Measurements from ENCODE around the gene TOM1L2. TPM values are rescaled to one million over a fixed set of nuclear protein-coding genes. Genes with fewer than 3 reads are reported as not detected.
"Not testable (repeated sequence)": the region's sequence is repeated elsewhere in the genome, so short reads cannot be mapped to it uniquely, and the experiment has no call there.

The TOM1L2 gene
- total and polyA plus RNA-seq, 2 experiments from 2014 or later = 21.5 to 29.6 TPM

- TF ChIP-seq EZH2 (IDR thresholded peaks at IDR 0.05; ENCODE audit: borderline replicate concordance) (no peak), EZH2phosphoT487 (IDR thresholded peaks at IDR 0.05; ENCODE audit: low read depth, severe bottlenecking, unreplicated experiment) (no peak), CTCF (IDR thresholded peaks at IDR 0.05; ENCODE audit: poor library complexity) (no peak)
- Histone ChIP-seq H3K79me2 (no peaks in the 10 kb centered on the region), H3K4me2 (no peak overlapping the region), H3K27ac (no peak overlapping the region), H3K9me2 (replicated peaks; ENCODE audit: insufficient read depth) (no peaks in the 10 kb centered on the region), H4K20me1 (ENCODE audit: insufficient read depth, poor library complexity, severe bottlenecking) (no peaks in the 10 kb centered on the region), H3K36me3 (replicated peaks; ENCODE audit: insufficient read depth, low read depth) (no peaks in the 10 kb centered on the region), H2AFZ (no peak overlapping the region), H3K4me3 (no peak overlapping the region), H3K4me1 (ENCODE audit: insufficient read depth) (no peaks in the 10 kb centered on the region), H3K27me3 (no peaks in the 10 kb centered on the region), H3K9me3 (ENCODE audit: low read depth) (no peaks in the 10 kb centered on the region)
- DNase-seq (ENCODE audit: low spot score) = no peak
- WGBS (ENCODE audit: low lambda C conversion rate, missing lambda C conversion rate) = 78% methylated on average over 7 of the region's 8 CpGs
Observed at GRCh38 chr17:18000030-18000408, 27.8 kb upstream of the TOM1L2 start.

DNA sequence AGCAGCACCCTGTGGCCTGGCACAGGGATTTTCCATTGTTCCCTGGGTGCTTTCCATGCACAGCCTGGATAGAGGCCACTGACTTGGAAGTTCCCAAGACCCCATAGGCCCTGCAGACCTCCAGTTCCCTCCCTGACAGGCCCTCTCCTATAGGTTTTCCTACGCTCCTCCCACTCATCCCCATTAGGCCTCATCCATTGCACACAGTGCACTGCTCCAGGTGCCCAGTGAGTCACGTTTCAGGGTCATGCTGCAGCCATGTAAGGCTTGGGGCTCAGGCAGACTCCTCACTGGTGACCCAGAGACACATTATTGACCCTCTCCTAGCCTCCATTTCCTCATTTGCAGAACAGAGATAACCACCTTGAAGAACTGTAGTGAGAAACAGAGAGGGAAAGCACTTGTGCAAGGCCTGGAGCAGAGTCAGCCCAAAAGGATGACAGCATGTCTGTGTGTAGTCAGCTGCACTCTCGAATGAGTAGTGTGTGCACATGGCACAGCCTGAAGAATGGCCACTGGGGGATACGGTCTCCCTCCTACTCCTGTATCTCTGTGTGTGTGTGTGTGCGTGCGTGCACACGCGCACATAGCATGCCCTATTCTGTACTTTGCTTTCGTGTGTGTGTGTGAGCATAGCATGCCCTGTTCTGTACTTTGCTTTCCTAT, 27.3 kb upstream of the TOM1L2 start:
- Histone ChIP-seq H2AFZ (no peak overlapping the region), H3K9me3 (ENCODE audit: low read depth) (no peaks in the 10 kb centered on the region), H3K27ac (no peak overlapping the region), H3K27me3 (no peaks in the 10 kb centered on the region), H3K4me3 (no peak overlapping the region), H3K79me2 (no peaks in the 10 kb centered on the region), H3K4me1 (ENCODE audit: insufficient read depth) (no peaks in the 10 kb centered on the region), H3K9me2 (replicated peaks; ENCODE audit: insufficient read depth) (no peaks in the 10 kb centered on the region), H3K4me2 (no peak overlapping the region), H3K36me3 (replicated peaks; ENCODE audit: insufficient read depth, low read depth) (no peaks in the 10 kb centered on the region), H4K20me1 (ENCODE audit: insufficient read depth, poor library complexity, severe bottlenecking) (no peaks in the 10 kb centered on the region)
- WGBS (ENCODE audit: low lambda C conversion rate, missing lambda C conversion rate) = 90% methylated on average over 9 of the region's 9 CpGs
- TF ChIP-seq EZH2 (IDR thresholded peaks at IDR 0.05; ENCODE audit: borderline replicate concordance) (no peak), EZH2phosphoT487 (IDR thresholded peaks at IDR 0.05; ENCODE audit: low read depth, severe bottlenecking, unreplicated experiment) (no peak), CTCF (IDR thresholded peaks at IDR 0.05; ENCODE audit: poor library complexity) (no peak)
- no peak for DNase-seq (ENCODE audit: low spot score)

DNA sequence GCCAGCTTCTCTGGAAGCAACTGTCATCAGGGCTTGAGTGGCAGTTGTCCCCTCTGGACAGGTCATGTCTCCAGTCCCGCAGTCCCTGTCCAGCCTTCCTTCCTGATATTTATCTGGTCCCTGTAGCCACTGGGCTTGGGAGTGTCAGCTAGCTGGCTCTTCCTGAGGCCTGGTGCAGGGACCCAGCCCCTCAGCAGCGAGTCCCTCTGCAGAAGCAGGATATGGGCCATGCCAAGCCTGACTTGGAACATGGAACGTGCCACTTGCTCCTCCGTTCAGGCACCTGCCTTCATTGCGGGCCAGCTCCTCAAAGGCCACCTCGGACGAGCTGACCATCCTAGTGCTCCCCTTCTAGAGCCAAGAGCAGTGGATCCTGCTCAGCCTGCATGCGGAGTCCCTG, 26.7 kb upstream of the TOM1L2 start:
- H3K27me3 ChIP-seq = no peaks in the 10 kb centered on the region
- no peak overlapping the region for H3K4me3 ChIP-seq
- WGBS (ENCODE audit: low lambda C conversion rate, missing lambda C conversion rate) = 94% methylated on average over 8 of the region's 8 CpGs
- no peaks in the 10 kb centered on the region for H4K20me1 ChIP-seq (ENCODE audit: insufficient read depth, poor library complexity, severe bottlenecking)
- H2AFZ ChIP-seq = no peak overlapping the region
- no peak overlapping the region for H3K27ac ChIP-seq
- no peaks in the 10 kb centered on the region for H3K9me3 ChIP-seq (ENCODE audit: low read depth)
- TF ChIP-seq CTCF (IDR thresholded peaks at IDR 0.05; ENCODE audit: poor library complexity) (no peak), EZH2 (IDR thresholded peaks at IDR 0.05; ENCODE audit: borderline replicate concordance) (no peak)
- no peaks in the 10 kb centered on the region for H3K9me2 ChIP-seq (replicated peaks; ENCODE audit: insufficient read depth)
- no peaks in the 10 kb centered on the region for H3K79me2 ChIP-seq
- DNase-seq (ENCODE audit: low spot score) = no peak
- no peaks in the 10 kb centered on the region for H3K36me3 ChIP-seq (replicated peaks; ENCODE audit: insufficient read depth, low read depth)
- H3K4me2 ChIP-seq = no peak overlapping the region
- no peaks in the 10 kb centered on the region for H3K4me1 ChIP-seq (ENCODE audit: insufficient read depth)

- H3K4me2 ChIP-seq; H3K36me3 ChIP-seq (replicated peaks; ENCODE audit: insufficient read depth, low read depth); H3K79me2 ChIP-seq; H3K9me3 ChIP-seq (ENCODE audit: low read depth); H3K4me1 ChIP-seq (ENCODE audit: insufficient read depth); DNase-seq (ENCODE audit: low spot score); H3K9me2 ChIP-seq (replicated peaks; ENCODE audit: insufficient read depth); H4K20me1 ChIP-seq (ENCODE audit: insufficient read depth, poor library complexity, severe bottlenecking); H3K4me3 ChIP-seq; H3K27me3 ChIP-seq; H3K27ac ChIP-seq; H2AFZ ChIP-seq: not testable (repeated sequence)
- 97% methylated on average over 8 of the region's 8 CpGs for WGBS (ENCODE audit: low lambda C conversion rate, missing lambda C conversion rate)
Observed at GRCh38 chr17:17995887-17996286, 23.7 kb upstream of the TOM1L2 start.
